Neural cell (in vitro differentiated cells): ENCODE results near the gene HINT2. TPM values are rescaled to one million over a fixed set of nuclear protein-coding genes. Genes with fewer than 3 reads are reported as not detected.

ENCODE experiments used
- H2AFZ ChIP-seq: fragments of 200-600, 300-800 bp; sonication (generic), shearing (Covaris generic); 2 replicates; pipeline ENCODE4 v1.6.0; 2014; ENCODE audit warnings: low read depth, mild to moderate bottlenecking, antibody characterized with exemption, low read length, moderate library complexity
- H3F3A ChIP-seq: fragments of 200-600 bp; shearing (Covaris generic); 2 replicates; pipeline ENCODE4 v1.6.1; 2016; ENCODE audit warnings: mild to moderate bottlenecking, moderate library complexity, mixed read lengths, antibody characterized with exemption, low read length; ENCODE audit not compliant: insufficient read depth, poor library complexity, severe bottlenecking
- H3K27ac ChIP-seq: fragments of 200-600, 300-800 bp; sonication (generic), shearing (Covaris generic); 2 replicates; pipeline ENCODE4 v1.5.1; 2014; ENCODE audit warnings: mild to moderate bottlenecking, low read length, moderate library complexity
- H3K27me3 ChIP-seq: fragments of 300-800, 200-600 bp; sonication (generic), shearing (Covaris generic); 2 replicates; pipeline ENCODE4 v1.6.0; 2014; ENCODE audit warnings: mild to moderate bottlenecking, low read depth, low read length, moderate library complexity; ENCODE audit not compliant: insufficient read depth
- H3K36me3 ChIP-seq: fragments of 300-800, 200-600 bp; sonication (generic), shearing (Covaris generic); 2 replicates; pipeline ENCODE4 v1.5.1; 2014; ENCODE audit warnings: mild to moderate bottlenecking, antibody characterized with exemption, low read length, moderate library complexity; ENCODE audit not compliant: insufficient read depth
- H3K4me2 ChIP-seq: fragments of 300-800, 200-600 bp; sonication (generic), shearing (Covaris generic); 2 replicates; pipeline ENCODE4 v1.6.0; 2014; ENCODE audit warnings: mild to moderate bottlenecking, low read length
- H3K4me3 ChIP-seq: fragments of 300-800, 200-600 bp; sonication (generic), shearing (Covaris generic); 2 replicates; pipeline ENCODE4 v1.5.1; 2014; ENCODE audit warnings: mild to moderate bottlenecking, low read length, moderate library complexity
- H3K79me2 ChIP-seq: fragments of 200-600 bp; shearing (Covaris generic); replicated peaks from 2 replicates; pipeline ENCODE4 v1.6.0; 2014; ENCODE audit warnings: mild to moderate bottlenecking, low read length, moderate library complexity; ENCODE audit not compliant: insufficient read depth
- H3K9ac ChIP-seq: fragments of 300-800, 200-600 bp; sonication (generic), shearing (Covaris generic); 2 replicates; pipeline ENCODE4 v1.6.1; 2016; ENCODE audit warnings: mild to moderate bottlenecking, low read length, mixed read lengths
- H3K9me2 ChIP-seq: fragments of 200-600 bp; shearing (Covaris generic); 2 replicates; pipeline ENCODE4 v1.6.1; 2016; ENCODE audit warnings: mild to moderate bottlenecking, low read length, mixed read lengths; ENCODE audit not compliant: insufficient read depth
- H3K9me3 ChIP-seq: fragments of 200-600, 300-800 bp; sonication (generic), shearing (Covaris generic); 2 replicates; pipeline ENCODE4 v1.6.1; 2016; ENCODE audit warnings: mild to moderate bottlenecking, mixed run types, low read length, moderate library complexity, mixed read lengths
- H4K20me1 ChIP-seq: fragments of 200-600 bp; shearing (Covaris generic); 2 replicates; pipeline ENCODE4 v1.6.1; 2016; ENCODE audit warnings: mild to moderate bottlenecking, mixed run types; ENCODE audit not compliant: insufficient read depth
- CTCF ChIP-seq: fragments of 450-650 bp; IDR thresholded peaks from 2 replicates; pipeline ENCODE4 v1.5.1; 2014; ENCODE audit warnings: antibody characterized with exemption, mild to moderate bottlenecking, moderate library complexity; ENCODE audit not compliant: poor library complexity, severe bottlenecking
- EP300 ChIP-seq: fragments of 450-650 bp; conservative IDR thresholded peaks from 2 replicates; pipeline ENCODE4 v1.6.1; 2014; ENCODE audit warnings: antibody characterized with exemption, mild to moderate bottlenecking, moderate library complexity; ENCODE audit not compliant: poor library complexity, severe bottlenecking
- EZH2 ChIP-seq: fragments of 200-600, 300-800 bp; shearing (Covaris generic), sonication (generic); IDR thresholded peaks from 2 replicates; pipeline ENCODE4 v1.6.1; 2014; ENCODE audit warnings: antibody characterized with exemption, low read length, borderline replicate concordance, mild to moderate bottlenecking; ENCODE audit not compliant: insufficient read depth, poor library complexity, severe bottlenecking
- MXI1 ChIP-seq: fragments of 450-650 bp; conservative IDR thresholded peaks from 2 replicates; pipeline ENCODE4 v1.6.1; 2014; ENCODE audit warnings: antibody characterized with exemption, mild to moderate bottlenecking; ENCODE audit not compliant: poor library complexity, severe bottlenecking
- POLR2AphosphoS5 ChIP-seq: IDR thresholded peaks from 2 replicates; pipeline ENCODE4 v1.6.1; 2012
- RAD21 ChIP-seq: fragments of 450-650 bp; conservative IDR thresholded peaks from 2 replicates; pipeline ENCODE4 v1.6.1; 2014; ENCODE audit warnings: antibody characterized with exemption, mild to moderate bottlenecking, moderate library complexity
- REST ChIP-seq: IDR thresholded peaks from 2 replicates; pipeline ENCODE4 v1.6.1; 2012; ENCODE audit warnings: borderline replicate concordance
- SMC3 ChIP-seq: fragments of 450-650 bp; conservative IDR thresholded peaks from 2 replicates; pipeline ENCODE4 v1.6.1; 2014; ENCODE audit warnings: antibody characterized with exemption, mild to moderate bottlenecking, moderate library complexity; ENCODE audit not compliant: poor library complexity
- TAF1 ChIP-seq: IDR thresholded peaks from 2 replicates; pipeline ENCODE4 v1.6.1; 2012; ENCODE audit warnings: low read depth
- polyA plus RNA-seq: library from polyadenylated mRNA; depleted of rRNA; stranded (reverse); fragments of >200 nt; gene quantifications from 2 replicates; pipeline ENCODE4 v1.2.3, GENCODE V29; 2014

Gene HINT2
- polyA plus RNA-seq, 1 donor from 2014 or later: 31.0 TPM

GRCh38 chr9:35811381-35812024 lies 3.3 kb downstream of the HINT2 start:
- H3K27me3 ChIP-seq: no peaks in the 10 kb centered on the region
- H3K9me3 ChIP-seq: no peaks in the 10 kb centered on the region
- peak overlapping the region; percentile 40 for H3K27ac ChIP-seq
- H3K9ac ChIP-seq: peak overlapping the region; percentile 54
- H3F3A ChIP-seq: peaks cover 5% of the 10 kb centered on the region
- H3K79me2 ChIP-seq: peaks cover 1% of the 10 kb centered on the region
- peak overlapping the region; percentile 68 for H3K4me3 ChIP-seq
- no peaks in the 10 kb centered on the region for H4K20me1 ChIP-seq
- H3K9me2 ChIP-seq: no peaks in the 10 kb centered on the region
- H3K4me2 ChIP-seq: peak overlapping the region; percentile 83
- peak overlapping the region; percentile 78 for H2AFZ ChIP-seq
- TF ChIP-seq TAF1: no peak
- TF ChIP-seq MXI1: no peak
- TF ChIP-seq EZH2: no peak
- TF ChIP-seq SMC3: no peak
- no peak for TF ChIP-seq RAD21
- TF ChIP-seq POLR2AphosphoS5: no peak
- TF ChIP-seq REST: no peak
- no peak for TF ChIP-seq EP300
- no peak for TF ChIP-seq CTCF
- H3K36me3 ChIP-seq: no peaks in the 10 kb centered on the region

GRCh38 chr9:35810122-35810521 lies 4.7 kb downstream of the HINT2 start:
- Histone ChIP-seq H3K9me3 (no peaks in the 10 kb centered on the region), H4K20me1 (no peaks in the 10 kb centered on the region), H2AFZ (no peak overlapping the region), H3K36me3 (no peaks in the 10 kb centered on the region), H3K79me2 (no peaks in the 10 kb centered on the region), H3K4me3 (no peak overlapping the region), H3K27ac (no peak overlapping the region), H3K9ac (no peak overlapping the region), H3K27me3 (no peaks in the 10 kb centered on the region), H3F3A (peaks cover 5% of the 10 kb centered on the region), H3K4me2 (no peak overlapping the region), H3K9me2 (no peaks in the 10 kb centered on the region)
- no peak for TF ChIP-seq EZH2
- no peak for TF ChIP-seq MXI1
- no peak for TF ChIP-seq RAD21
- TF ChIP-seq EP300: no peak
- no peak for TF ChIP-seq CTCF
- no peak for TF ChIP-seq SMC3
- TF ChIP-seq POLR2AphosphoS5: no peak
